Heart right ventricle (tissue), 16 donors: ENCODE measurements around the gene KRTAP5-2. TPM values are rescaled to one million over a fixed set of nuclear protein-coding genes. Genes with fewer than 3 reads are reported as not detected.

Source experiments
- ATAC-seq, 8 donors: fragments of 200-7000 bp; cut with Tn5 transposase; one replicate each; pipeline ENCODE4 v1.9.1; 2020; ENCODE audit warnings: mild to moderate bottlenecking in 8 of 8, moderate library complexity in 8 of 8, moderate number of reproducible peaks in 1 of 8
- DNase-seq, 2 donors: peaks; one replicate each; pipeline ENCODE4 v3.0.0-alpha.2; 2020
- H3K27ac ChIP-seq, 10 donors: fragments of 200-600 bp; sonication (generic) in 2 of 10; one replicate each; pipeline versions ENCODE4 v1.5.0 to v1.8.0; 2020 to 2022; ENCODE audit warnings: mild to moderate bottlenecking in 3 of 10
- H3K27me3 ChIP-seq, 7 donors: fragments of 200-600 bp; one replicate each; pipeline ENCODE4 v1.8.0; 2021 to 2022; ENCODE audit warnings: mild to moderate bottlenecking in 2 of 7
- H3K36me3 ChIP-seq, 9 donors: fragments of 200-600 bp; sonication (generic) in 1 of 9; one replicate each; pipeline versions ENCODE4 v1.5.0 to v1.8.0; 2020 to 2022; ENCODE audit warnings: mild to moderate bottlenecking in 2 of 9
- H3K4me1 ChIP-seq, 9 donors: fragments of 200-600 bp; sonication (generic) in 1 of 9; one replicate each; pipeline versions ENCODE4 v1.5.0 to v1.8.0; 2020 to 2022; ENCODE audit warnings: mild to moderate bottlenecking in 4 of 9
- H3K4me3 ChIP-seq, 10 donors: fragments of 200-600 bp; sonication (generic) in 2 of 10; one replicate each; pipeline versions ENCODE4 v1.5.0 to v1.8.0; 2020 to 2022; ENCODE audit warnings: mild to moderate bottlenecking in 7 of 10, moderate library complexity in 2 of 10
- H3K9me3 ChIP-seq, 11 donors: fragments of 200-600 bp in 10 of 11; sonication (generic) in 2 of 11; one replicate each; pipeline versions ENCODE4 v1.5.0 to v1.8.0; 2013 to 2022; ENCODE audit warnings: mild to moderate bottlenecking in 2 of 11, control low read depth in 1 of 11, moderate library complexity in 1 of 11
- CTCF ChIP-seq, 9 donors: fragments of 200-600 bp; sonication (generic) in 2 of 9; IDR thresholded peaks; one replicate each; pipeline versions ENCODE4 v1.5.0 to v1.8.0; 2021 to 2022; ENCODE audit warnings: antibody characterized with exemption in 9 of 9, mild to moderate bottlenecking in 5 of 9, moderate library complexity in 1 of 9
- WGBS, 2 donors: extraction: QIAGEN DNeasy Blood & Tissue Kit; methylation state at CpG; one replicate each; pipeline ENCODE4 v1.1.7; 2013; ENCODE audit warnings: inconsistent platforms in 1 of 2; 5-methylcytosine and 5-hydroxymethylcytosine counted together
- intact Hi-C, 10 donors: fragments of 100-400 bp; cut with DNase I; formaldehyde crosslinking; loops; one replicate each; pipeline versions ENCODE4 v1.11.1 to v1.14.2; 2022
- polyA plus RNA-seq, 2 donors: library from polyadenylated mRNA; stranded (reverse); fragments of 200-250 nt; gene quantifications; one replicate each; pipeline ENCODE4 v1.2.3, GENCODE V29; 2013
- total RNA-seq, 10 donors: library from RNA; stranded (reverse); fragmentation: NEBNext Ultra II Directional in 3 of 10; extraction: Animal tissue kit (Norgen Biotek cat#: 25700) in 3 of 10; gene quantifications; one replicate each; pipeline versions ENCODE4 v1.2.1 to v1.2.4, GENCODE V29; 2021 to 2023
- donor health status: Arrhythmogenic right ventricular cardiomyopathy.
- donor health status: ischemic (EF 13 %, LVEDD 7.1; RV severe dilation, severe dysfunction).
- donor health status: healthy with polysubstance abuse.
- donor health status: DM: no; HTN: yes; CAD: no.
- donor health status: DM: no; HTN: no; CAD: no.
- donor health status: ischemic (EF 25% LVEDD 6.9; RV normal size, moderate dysfunction).
- donor health status: ischemic (EF 25% LVEDD 5.7; RV mildly dilated, moderate dysfunction).
- donor health status: healthy.
- donor health status: DM: yes; HTN: yes; CAD: no.
- donor health status: Ischemic cardiomyopathy.
- donor health status: ischemic (EF 35%, LVEDD 5.7; RV mildly dilated, moderate dysfunction).
- donor health status: nonischemic (EF 11% LVEDD 7.7; RV severe dilation, severe dysfunction).
- donor health status: DM: yes; HTN: yes; CAD: no.
- donor health status: PGD.
- donor health status: ischemic (EF 29% LVEDD 5.4; RV normal size, mild dysfunction).
- donor health status: nonischemic (EF 23%, LVEDD 6.1; RV moderate dilation, normal function).

Gene KRTAP5-2
- total and polyA plus RNA-seq, 12 donors = 0.04 TPM; not detected in 11

- peak; percentile 12 to 50 (median 45) for ATAC-seq
- peak overlapping the region in 9 of 10 donors; percentile 38 to 77 (median 67) for H3K4me3 ChIP-seq
Measured at GRCh38 chr11:1574238-1574932, 23.7 kb downstream of the KRTAP5-2 start.

GRCh38 chr11:1573903-1574237 lies 24.2 kb downstream of the KRTAP5-2 start:
- Histone ChIP-seq H3K27me3 (peaks cover 0 to 56% (median 0%) of the 10 kb centered on the region in 7 donors), H3K9me3 (peaks cover 0 to 12% (median 0%) of the 10 kb centered on the region in 11 donors), H3K4me3 (peak overlapping the region in 9 of 10 donors; percentile 38 to 77 (median 67)), H3K36me3 (peaks cover 0 to 4% (median 0%) of the 10 kb centered on the region in 9 donors), H3K27ac (peak overlapping the region in 8 of 10 donors; percentile 11 to 88 (median 74)), H3K4me1 (peaks cover 15 to 52% (median 43%) of the 10 kb centered on the region in 9 donors)
- intact Hi-C loops = loop anchor here in 7 of 10 donors (1.0 to 2.0 kb wide), 4 partner anchors 27 to 371 kb away; no protein-coding TSS in a partner anchor
- 17 to 22% methylated on average over 6 to 7 of the region's 7 CpGs for WGBS, 2 donors
- DNase-seq = no peak
- peak in 7 of 8 donors; percentile 1 to 44 (median 27) for ATAC-seq
- no peak for TF ChIP-seq CTCF (IDR thresholded peaks at IDR 0.05)

More at GRCh38 chr11:1574238-1574932, 23.7 kb downstream of the KRTAP5-2 start:
- peaks cover 0 to 3% (median 0%) of the 10 kb centered on the region in 9 donors for H3K36me3 ChIP-seq
- peak overlapping the region in 8 of 10 donors; percentile 11 to 88 (median 74) for H3K27ac ChIP-seq
- H3K4me1 ChIP-seq = peaks cover 15 to 46% (median 38%) of the 10 kb centered on the region in 9 donors
- TF ChIP-seq CTCF (IDR thresholded peaks at IDR 0.05) = peak; percentile 67 to 99 (median 82)
- intact Hi-C loops = loop anchor here in 7 of 10 donors (1.0 to 2.0 kb wide), 4 partner anchors 27 to 372 kb away; no protein-coding TSS in a partner anchor
- H3K27me3 ChIP-seq = peaks cover 0 to 56% (median 0%) of the 10 kb centered on the region in 7 donors
- WGBS, 2 donors = 1 to 2% methylated on average over 59 to 64 of the region's 64 CpGs
- peaks cover 0 to 15% (median 0%) of the 10 kb centered on the region in 11 donors for H3K9me3 ChIP-seq
- DNase-seq = peak in 1 of 2 donors; percentile 59

- peak in 4 of 8 donors; percentile 4 to 29 (median 18) for ATAC-seq
- DNase-seq = no peak
- peaks cover 0 to 7% (median 0%) of the 10 kb centered on the region in 11 donors for H3K9me3 ChIP-seq
- H3K27me3 ChIP-seq = peaks cover 0 to 56% (median 0%) of the 10 kb centered on the region in 7 donors
- H3K36me3 ChIP-seq = peaks cover 0 to 4% (median 0%) of the 10 kb centered on the region in 9 donors
- H3K4me1 ChIP-seq = peaks cover 15 to 57% (median 44%) of the 10 kb centered on the region in 9 donors
- intact Hi-C loops = no loop called here
- H3K27ac ChIP-seq = peak overlapping the region in 9 of 10 donors; percentile 11 to 88 (median 81)
- TF ChIP-seq CTCF (IDR thresholded peaks at IDR 0.05) = no peak
- peak overlapping the region; percentile 50 to 77 (median 68) for H3K4me3 ChIP-seq
- 13 to 20% methylated on average over 36 of the region's 37 CpGs for WGBS, 2 donors
Measured at GRCh38 chr11:1573077-1573902, 24.8 kb downstream of the KRTAP5-2 start.
